ENCODE results near the gene MMP25.

Gene MMP25

DNA sequence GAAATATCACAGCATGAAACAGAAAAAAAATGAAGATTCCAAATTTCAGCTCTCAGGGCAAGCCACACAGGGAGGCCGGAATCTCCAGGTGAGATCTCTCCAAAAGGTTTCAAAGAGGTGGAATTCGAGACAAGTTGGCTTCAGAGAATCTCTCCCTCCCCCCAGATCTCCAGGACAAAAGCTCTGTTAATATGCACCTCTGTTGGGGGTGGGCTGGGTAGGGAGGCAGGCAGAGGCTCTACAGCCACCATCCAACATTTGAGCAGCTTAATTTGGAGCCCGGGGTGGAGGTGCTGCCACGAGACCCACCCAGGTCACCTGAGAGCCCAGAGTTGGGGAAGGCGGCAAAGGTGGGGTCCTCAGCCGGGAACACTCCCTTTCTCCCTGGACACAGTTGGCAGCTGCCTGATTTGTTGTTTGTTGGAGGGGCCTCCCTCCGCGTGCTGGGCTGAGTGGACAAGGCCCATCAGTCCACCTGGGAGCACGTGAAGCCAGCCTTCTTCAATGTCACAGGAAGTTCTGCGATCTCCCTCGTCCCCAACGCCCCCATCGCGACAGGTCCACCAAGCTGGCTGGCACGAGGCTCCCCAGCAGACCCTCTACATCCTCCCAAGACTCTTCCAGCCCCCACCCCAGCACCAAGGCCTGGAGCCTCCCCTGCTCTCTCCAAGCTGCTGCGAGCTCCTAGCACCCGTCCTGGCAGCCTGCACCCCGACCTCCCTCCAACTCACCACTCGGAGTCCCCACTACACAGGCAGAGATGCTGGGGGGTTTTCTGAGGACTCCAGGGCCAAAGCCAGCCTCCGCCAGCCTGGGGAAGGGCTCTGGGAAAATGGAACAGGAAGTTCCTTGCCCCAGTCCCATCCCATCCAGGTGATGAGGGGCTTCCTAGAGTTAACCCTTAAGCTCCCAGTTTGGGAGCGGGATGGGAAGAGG lies 52.4 kb downstream of the MMP25 start, which contains the start of gene ZSCAN10:
TSS of gene ZSCAN10 (minus strand) at position 836 of the 936 bp plus-strand sequence. CDS start 6,357 bp downstream, outside the sequence.
- Histone ChIP-seq H3K4me2 (ENCODE audit: low read length) (peak within 1 kb of the TSS; percentile 39), H3K36me3 (replicated peaks; ENCODE audit: low read depth, low read length) (no peaks in the 10 kb centered on the region), H4K20me1 (ENCODE audit: insufficient read depth, low read length) (no peaks in the 10 kb centered on the region), H3K79me2 (ENCODE audit: low read length) (no peaks in the 10 kb centered on the region), H3K9me3 (ENCODE audit: insufficient read depth, low read length) (no peaks in the 10 kb centered on the region), H3K9ac (ENCODE audit: low read length) (no peak within 1 kb of the TSS), H3K27me3 (ENCODE audit: low read depth, low read length) (peaks cover 6% of the 10 kb centered on the region; the same call in 1 of the 2 replicates), H3K4me3 (ENCODE audit: low read length) (peak within 1 kb of the TSS; percentile 31), H3K4me1 (ENCODE audit: low read length) (peaks cover 25% of the 10 kb centered on the region), H2AFZ (ENCODE audit: low read depth, low read length) (no peak within 1 kb of the TSS), H3K27ac (ENCODE audit: low read length) (no peak within 1 kb of the TSS)
- TF ChIP-seq CTCF (IDR thresholded peaks at IDR 0.05; ENCODE audit: low read depth, low read length) (no peak), EZH2phosphoT487 (IDR thresholded peaks at IDR 0.05; ENCODE audit: low read depth) (no peak)

GRCh38 chr16:3099395-3099731 lies 53.0 kb downstream of the MMP25 start:
- TF ChIP-seq CTCF (IDR thresholded peaks at IDR 0.05; ENCODE audit: low read depth, low read length) (no peak), EZH2phosphoT487 (IDR thresholded peaks at IDR 0.05; ENCODE audit: low read depth) (no peak)
- Histone ChIP-seq H3K27ac (ENCODE audit: low read length) (no peak overlapping the region), H3K4me3 (ENCODE audit: low read length) (no peak overlapping the region), H3K4me1 (ENCODE audit: low read length) (peaks cover 25% of the 10 kb centered on the region), H3K9me3 (ENCODE audit: insufficient read depth, low read length) (no peaks in the 10 kb centered on the region), H3K4me2 (ENCODE audit: low read length) (no peak overlapping the region; the same call in 1 of the 2 replicates), H3K27me3 (ENCODE audit: low read depth, low read length) (peaks cover 6% of the 10 kb centered on the region; the same call in 1 of the 2 replicates), H3K79me2 (ENCODE audit: low read length) (no peaks in the 10 kb centered on the region), H3K36me3 (replicated peaks; ENCODE audit: low read depth, low read length) (no peaks in the 10 kb centered on the region), H4K20me1 (ENCODE audit: insufficient read depth, low read length) (no peaks in the 10 kb centered on the region), H3K9ac (ENCODE audit: low read length) (no peak overlapping the region), H2AFZ (ENCODE audit: low read depth, low read length) (no peak overlapping the region)

DNA sequence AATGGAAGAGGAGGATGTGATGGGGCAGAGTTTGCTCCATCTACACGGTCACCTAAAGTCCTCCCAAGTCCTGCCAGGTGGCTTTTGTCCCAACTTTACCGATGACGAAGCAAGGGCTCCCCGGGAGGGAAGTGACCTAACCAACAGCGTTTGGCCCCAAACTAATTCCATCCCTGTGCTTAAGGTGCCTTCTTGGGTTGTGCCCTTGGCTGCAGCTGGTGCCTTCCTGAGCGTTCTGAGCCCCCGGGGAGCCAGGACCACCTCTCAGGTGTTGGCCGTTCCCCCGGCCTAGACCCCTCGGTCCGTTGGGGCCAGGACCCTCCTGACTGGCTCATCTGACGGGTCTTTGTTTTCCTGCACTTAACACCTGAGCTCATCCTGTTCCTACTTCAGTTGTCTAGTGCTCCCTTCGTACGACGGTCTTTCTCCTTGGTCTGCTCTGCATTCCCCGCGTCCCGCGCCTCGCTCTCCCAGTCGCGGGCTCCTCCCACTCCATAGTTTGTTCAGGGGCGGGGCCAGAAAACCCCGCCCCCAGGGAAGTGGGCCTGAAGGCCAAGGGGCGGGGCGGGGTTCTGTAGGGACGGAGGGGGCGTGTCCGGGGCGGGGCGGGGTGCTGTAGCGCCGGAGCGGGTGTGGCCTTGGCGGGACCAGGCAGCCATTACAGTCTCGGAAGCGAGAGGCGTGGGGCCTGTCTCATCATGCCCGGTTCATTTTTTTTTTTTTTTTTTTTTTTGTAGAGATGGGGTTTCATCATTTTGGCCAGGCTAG lies 53.6 kb downstream of the MMP25 start:
- no peaks in the 10 kb centered on the region for H3K9me3 ChIP-seq (ENCODE audit: insufficient read depth, low read length)
- H3K36me3 ChIP-seq (replicated peaks; ENCODE audit: low read depth, low read length): no peaks in the 10 kb centered on the region
- peaks cover 25% of the 10 kb centered on the region for H3K4me1 ChIP-seq (ENCODE audit: low read length)
- TF ChIP-seq EZH2phosphoT487 (IDR thresholded peaks at IDR 0.05; ENCODE audit: low read depth): no peak
- no peak for TF ChIP-seq CTCF (IDR thresholded peaks at IDR 0.05; ENCODE audit: low read depth, low read length)
- H3K27ac ChIP-seq (ENCODE audit: low read length): no peak overlapping the region
- H3K9ac ChIP-seq (ENCODE audit: low read length): 0 out of 2 replicates have a peak overlapping the region, but pooled peaks have one; percentile 58
- H3K27me3 ChIP-seq (ENCODE audit: low read depth, low read length): peaks cover 6% of the 10 kb centered on the region; the same call in 1 of the 2 replicates
- H3K79me2 ChIP-seq (ENCODE audit: low read length): no peaks in the 10 kb centered on the region
- peak overlapping the region; percentile 71 for H3K4me2 ChIP-seq (ENCODE audit: low read length)
- no peaks in the 10 kb centered on the region for H4K20me1 ChIP-seq (ENCODE audit: insufficient read depth, low read length)
- no peak overlapping the region for H2AFZ ChIP-seq (ENCODE audit: low read depth, low read length)
- H3K4me3 ChIP-seq (ENCODE audit: low read length): peak overlapping the region; percentile 78

Measured in OCI-LY3 (cell line).